ENCODE results near the gene NPFF.
A peak's percentile ranks its signal among the peaks of the same experiment; 100 is the strongest.

The NPFF gene

GRCh38 chr12:53513712-53514410, 6.6 kb upstream of the NPFF start:
- no peak for DNase-seq (ENCODE audit: low spot score)

- DNase-seq (ENCODE audit: low spot score), result no peak
Measured at GRCh38 chr12:53510181-53510812, 3.0 kb upstream of the NPFF start.

- DNase-seq (ENCODE audit: low spot score), result peak; percentile 85
Measured at GRCh38 chr12:53508534-53509170, 1.4 kb upstream of the NPFF start.

- no peak for DNase-seq (ENCODE audit: low spot score)
Measured at GRCh38 chr12:53507603-53507885, 260 bp upstream of the NPFF start.

DNA sequence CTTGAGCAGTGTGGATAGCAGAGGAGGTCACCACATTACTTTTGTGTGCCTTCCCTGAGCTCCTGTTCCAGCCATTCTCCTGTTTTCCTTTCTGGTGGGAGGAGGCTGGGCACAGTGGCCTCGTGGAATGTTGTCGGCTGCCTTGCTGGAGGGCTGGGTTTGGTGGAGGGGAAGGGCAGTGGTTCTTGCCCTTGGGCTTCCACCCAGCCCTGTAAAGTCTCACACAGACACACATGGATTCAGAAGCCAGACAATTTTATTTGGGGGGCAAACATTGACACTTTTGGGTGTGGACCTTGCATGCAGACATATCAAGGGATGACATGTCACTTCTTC, 866 bp downstream of the NPFF start:
- no peak for DNase-seq (ENCODE audit: low spot score)

DNA sequence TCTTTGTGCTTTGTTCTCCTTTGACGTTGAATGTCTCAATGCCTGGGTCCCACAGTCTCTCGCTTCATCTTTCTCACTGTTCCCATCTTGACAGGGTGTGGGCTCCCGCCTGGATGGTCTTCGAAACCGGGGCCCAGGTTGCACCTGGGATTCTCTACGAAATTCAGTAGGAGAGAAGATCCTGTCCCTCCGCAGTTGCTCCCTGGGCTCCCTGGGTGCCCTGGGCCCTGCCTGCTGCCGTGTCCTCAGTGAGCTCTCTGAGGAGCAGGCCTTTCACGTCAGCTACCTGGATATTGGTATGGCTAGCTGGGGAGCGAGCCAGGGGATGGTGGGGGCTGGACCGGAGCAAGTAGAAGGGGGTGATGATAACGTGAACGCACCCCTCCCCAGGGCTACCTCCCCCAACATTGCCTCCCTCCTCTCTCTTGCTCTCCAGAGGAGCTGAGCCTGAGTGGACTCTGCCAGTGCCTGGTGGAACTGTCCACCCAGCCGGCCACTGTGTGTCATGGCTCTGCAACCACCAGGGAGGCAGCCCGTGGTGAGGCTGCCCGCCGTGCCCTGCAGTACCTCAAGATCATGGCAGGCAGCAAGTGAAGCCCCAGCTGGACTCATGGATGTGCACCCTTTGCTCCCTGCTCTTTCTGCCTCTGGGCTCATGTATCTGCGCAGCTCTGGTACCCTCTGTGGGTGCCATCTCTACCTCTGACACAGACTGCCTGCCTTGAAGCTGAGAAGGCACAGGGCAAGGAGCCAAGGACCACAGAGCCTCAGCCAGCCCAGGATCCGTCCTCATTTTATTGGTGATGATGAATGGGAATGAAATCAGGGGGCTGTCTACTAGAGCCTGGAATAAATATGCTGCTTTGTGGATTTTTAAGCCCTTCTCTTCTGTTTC, 1.5 kb downstream of the NPFF start:
- DNase-seq (ENCODE audit: low spot score), result no peak

DNA sequence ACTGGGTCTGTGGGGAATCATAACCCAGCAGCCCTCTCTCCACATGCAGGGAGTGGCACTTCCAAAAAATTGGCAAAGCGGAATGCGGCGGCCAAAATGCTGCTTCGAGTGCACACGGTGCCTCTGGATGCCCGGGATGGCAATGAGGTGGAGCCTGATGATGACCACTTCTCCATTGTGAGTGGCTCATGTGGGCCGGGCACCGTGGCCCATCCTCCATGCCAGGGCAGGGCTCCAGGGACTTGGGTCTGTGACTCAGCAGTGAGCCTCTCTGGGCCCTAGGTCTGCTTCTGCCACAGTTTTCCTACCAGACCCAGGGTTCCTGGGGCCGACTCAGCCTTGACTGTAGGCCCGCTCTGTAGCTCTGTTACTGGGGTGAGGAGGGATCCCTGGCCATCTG, 2.2 kb downstream of the NPFF start:
- peak; percentile 80 for DNase-seq (ENCODE audit: low spot score)

GRCh38 chr12:53504004-53504920, 3.0 kb downstream of the NPFF start:
- DNase-seq (ENCODE audit: low spot score), result no peak

DNA sequence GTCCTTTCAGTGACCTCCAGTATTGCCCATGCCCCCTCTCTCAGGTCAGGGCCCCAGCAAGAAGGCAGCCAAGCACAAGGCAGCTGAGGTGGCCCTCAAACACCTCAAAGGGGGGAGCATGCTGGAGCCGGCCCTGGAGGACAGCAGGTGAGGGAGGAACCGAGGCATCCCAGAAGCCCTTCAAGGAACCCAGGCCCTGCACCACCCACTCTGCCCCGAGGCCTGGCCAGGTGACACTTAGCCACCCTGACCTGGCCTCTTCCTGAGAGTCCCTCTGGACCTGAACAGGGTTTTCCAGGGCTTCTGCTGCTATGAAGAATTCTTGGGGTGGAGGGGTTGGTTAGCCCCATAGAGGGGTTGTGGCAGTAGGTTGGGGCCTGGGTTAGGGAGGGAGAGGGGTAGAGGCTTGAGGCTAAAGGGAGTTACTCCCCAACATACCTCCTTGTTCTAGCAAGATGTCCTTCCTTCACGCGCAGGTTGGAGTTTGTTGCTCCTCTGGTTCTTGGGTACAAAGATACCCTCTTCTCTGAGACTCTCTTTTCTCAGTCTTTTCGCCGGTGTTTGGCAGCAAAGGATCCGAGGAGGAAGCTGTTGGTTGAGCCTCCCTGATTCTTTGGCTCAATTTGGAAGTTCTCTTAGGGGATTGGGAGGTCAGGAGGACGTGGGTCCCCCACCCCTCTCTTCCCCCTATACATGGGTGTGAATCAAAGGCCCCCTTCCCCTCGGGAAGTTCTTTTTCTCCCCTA, 4.1 kb downstream of the NPFF start:
- no peak for DNase-seq (ENCODE audit: low spot score)

GRCh38 chr12:53502331-53502730, 5.0 kb downstream of the NPFF start:
- no peak for DNase-seq (ENCODE audit: low spot score)

GRCh38 chr12:53501615-53502181, 5.6 kb downstream of the NPFF start:
- no peak for DNase-seq (ENCODE audit: low spot score)

DNA sequence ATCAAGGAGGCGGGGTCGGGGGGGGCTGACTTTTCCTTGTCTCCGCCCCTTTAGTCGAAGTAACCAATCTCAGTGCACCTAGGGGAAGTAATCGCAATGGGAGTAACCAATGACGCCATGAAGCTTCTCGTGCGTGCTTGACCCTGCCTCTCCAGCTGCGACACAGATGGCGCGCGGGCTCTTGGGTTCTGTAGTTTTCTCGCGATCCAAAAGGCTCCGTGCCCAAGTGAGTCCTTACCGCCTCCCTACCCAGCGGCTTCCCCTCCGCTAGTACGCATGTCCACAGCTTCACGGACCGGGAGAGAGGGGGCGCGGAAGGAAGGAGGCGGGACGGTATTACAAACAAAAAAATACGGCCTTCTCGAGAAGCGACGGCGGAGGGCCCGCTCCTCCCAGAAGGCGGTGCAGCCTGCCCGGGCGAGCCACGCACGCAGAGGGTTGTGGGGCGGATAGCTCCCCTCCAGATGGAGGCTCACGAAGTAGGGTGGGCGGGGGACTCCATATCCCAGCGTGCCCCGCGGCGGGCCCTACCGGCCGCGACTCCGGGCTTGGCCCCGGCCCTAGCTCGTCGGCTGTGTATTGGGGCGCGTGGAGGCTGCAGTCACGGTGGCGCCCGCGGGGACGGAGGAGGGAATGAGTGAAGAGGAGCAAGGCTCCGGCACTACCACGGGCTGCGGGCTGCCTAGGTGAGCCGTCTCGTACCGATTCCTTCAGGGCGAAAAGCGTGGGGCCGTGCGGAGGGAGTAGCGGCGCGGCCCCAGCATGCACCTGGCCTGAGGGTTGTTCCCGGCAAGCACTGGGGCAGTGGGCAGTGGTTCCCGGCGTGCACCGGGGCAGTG, 6.3 kb downstream of the NPFF start, which contains the start of gene TARBP2:
TSS of gene TARBP2 (plus strand) at position 508 of the 839 bp plus-strand sequence. CDS start at position 634, 126 bp downstream.
- DNase-seq (ENCODE audit: low spot score), result peak; percentile 98

DNA sequence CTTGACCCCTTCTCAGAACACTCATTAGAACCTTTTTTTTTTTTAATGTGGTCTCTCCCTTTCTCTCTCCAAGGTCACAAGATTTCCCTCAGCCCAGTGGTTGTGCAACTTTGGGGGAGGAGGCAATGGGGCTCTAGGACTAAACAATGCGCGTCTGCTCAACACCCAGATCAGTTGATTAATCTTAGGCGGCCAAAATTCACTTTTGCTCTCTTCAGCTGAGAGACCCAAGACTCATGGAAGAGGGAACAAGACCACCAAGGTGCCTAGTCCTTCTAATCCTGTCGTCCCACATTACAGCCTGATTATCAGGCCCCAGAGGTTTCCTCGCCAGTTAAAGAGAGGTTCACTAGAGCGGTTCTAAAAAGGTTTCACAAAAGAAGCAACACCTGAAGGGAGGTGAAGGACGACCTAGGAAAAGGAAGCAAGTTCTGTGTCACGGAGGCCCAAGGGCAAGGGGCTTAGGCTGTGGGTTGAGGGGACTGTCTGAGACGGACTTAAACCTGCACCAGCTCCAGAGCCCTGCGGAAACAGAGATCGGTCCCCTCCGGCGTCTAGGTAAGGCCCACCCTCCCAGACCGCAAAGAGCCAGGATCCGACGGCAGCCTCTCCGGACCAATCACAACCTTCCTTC, 7.0 kb downstream of the NPFF start:
- DNase-seq (ENCODE audit: low spot score), result peak; percentile 76

DNA sequence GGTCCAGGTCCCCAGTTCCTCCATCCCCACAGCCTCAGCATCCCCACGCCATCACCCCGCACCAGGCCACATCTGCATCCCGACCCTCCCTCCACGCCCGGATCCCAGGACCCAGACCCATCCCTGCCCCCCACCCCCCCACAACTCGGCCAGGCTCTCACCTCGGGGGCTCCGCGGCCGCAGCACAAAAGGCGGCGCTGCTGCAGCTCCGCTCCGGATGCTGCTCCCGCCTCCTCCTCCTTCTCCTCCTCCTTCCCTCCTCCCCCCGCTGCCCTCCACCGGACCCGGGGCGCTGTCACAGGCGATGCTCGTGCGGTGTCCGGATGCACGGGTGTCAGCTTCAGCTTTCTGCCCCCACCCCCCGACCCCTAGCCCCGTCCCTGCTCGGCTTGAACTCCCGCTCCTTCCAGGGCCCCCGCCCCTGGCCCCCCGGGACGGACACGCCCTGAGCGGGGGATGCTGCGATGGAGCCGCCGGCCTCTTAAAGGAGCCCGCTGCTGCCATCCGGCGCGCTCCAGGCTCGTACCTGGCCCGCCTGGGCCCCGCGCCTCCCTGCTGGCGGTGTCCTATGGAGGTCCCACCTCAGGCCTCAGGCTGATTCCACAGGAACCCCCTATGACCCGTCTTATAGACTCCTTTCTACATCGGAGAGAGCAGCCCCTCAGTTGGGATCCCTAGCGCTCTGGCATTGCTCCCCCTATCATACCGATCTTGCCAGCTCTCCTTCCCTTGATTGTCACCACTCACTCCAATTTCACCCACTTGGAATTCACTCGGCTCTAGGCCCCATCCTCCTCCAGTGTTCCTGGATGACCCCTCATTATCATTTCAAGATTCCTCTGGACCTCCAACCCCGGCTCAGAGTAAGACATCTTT, 7.8 kb downstream of the NPFF start, which contains the start of gene MAP3K12:
TSS of gene MAP3K12 (minus strand) at position 193 of the 876 bp plus-strand sequence. CDS start 12,067 bp downstream, outside the sequence.
- DNase-seq (ENCODE audit: low spot score), result peak; percentile 79

DNA sequence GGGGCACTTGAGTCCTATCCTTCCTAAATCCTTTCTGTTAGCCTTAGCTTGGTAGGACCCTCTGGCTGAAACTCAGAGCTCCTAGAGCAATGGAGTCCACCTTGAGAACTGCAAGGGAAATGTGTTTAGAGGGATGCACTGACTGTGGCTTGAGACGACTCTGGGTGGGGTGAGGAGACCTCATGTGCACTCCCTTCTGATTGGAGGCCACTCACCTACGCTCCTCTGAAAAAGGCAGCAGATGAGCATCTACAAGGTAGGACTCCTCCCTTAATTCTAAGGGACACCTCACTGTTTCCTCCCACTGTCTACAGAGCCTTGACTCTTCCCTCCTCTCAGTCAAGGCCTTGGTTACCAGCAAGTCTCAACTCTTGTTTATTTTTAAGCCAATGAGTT, 9.1 kb downstream of the NPFF start:
- no peak for DNase-seq (ENCODE audit: low spot score)

- no peak for DNase-seq (ENCODE audit: low spot score)
Measured at GRCh38 chr12:53497461-53497860, 9.8 kb downstream of the NPFF start.

DNA sequence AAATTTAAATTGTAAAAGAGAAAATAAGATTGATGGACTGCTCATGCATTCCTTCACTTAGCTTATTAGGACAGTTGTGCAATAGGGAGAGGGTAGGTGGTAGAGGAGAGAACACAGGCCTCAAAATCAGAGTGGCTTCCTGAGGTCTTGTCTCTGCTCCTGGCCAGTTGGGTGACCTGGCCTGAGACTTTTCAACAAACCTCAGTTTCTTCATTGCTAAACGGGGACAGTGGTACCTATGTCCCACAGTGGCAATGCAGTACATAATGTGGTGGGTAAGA, 10.6 kb downstream of the NPFF start:
- no peak for DNase-seq (ENCODE audit: low spot score)

Measured in GM03348 (cell line).